OCI-LY7 (cell line): ENCODE measurements around the gene STRA8. TPM values are rescaled to one million over a fixed set of nuclear protein-coding genes. Genes with fewer than 3 reads are reported as not detected.

ENCODE experiments used
- BruUV-seq: library from RNA; stranded (reverse); fragments of 400-500 nt; replicated peaks from 2 replicates; lab custom pipeline; 2021; lab: Mats Ljungman, UMichigan
- CTCF ChIA-PET: fragments of 300-600 bp; sonication (Branson Sonifier 250); formaldehyde crosslinking; loops from one replicate; lab custom pipeline; 2022; ENCODE audit warnings: antibody characterized with exemption; ENCODE audit not compliant: unreplicated experiment; lab: Charles Lee
- POLR2A ChIA-PET: fragments of 300-600 bp; sonication (Branson Sonifier 250); formaldehyde crosslinking; loops from one replicate; lab custom pipeline; 2022; ENCODE audit warnings: antibody characterized with exemption; lab: Charles Lee
- DNase-seq: peaks from one replicate; pipeline ENCODE4 v3.0.0-alpha.2; 2015; ENCODE audit warnings: low spot score
- H2AFZ ChIP-seq: fragments of 200-600 bp; sonication (generic), shearing (Covaris generic); 2 replicates; pipeline ENCODE4 v1.6.1; 2014; ENCODE audit warnings: mild to moderate bottlenecking, antibody characterized with exemption, low read length, moderate library complexity
- H3K27ac ChIP-seq: fragments of 200-600 bp; sonication (generic); 2 replicates; pipeline ENCODE4 v1.5.1; 2014; ENCODE audit warnings: mixed run types, low read depth, mild to moderate bottlenecking, moderate library complexity, low read length, inconsistent platforms; ENCODE audit not compliant: poor library complexity, severe bottlenecking
- H3K36me3 ChIP-seq: fragments of 200-600 bp; sonication (generic); 2 replicates; pipeline ENCODE4 v1.6.1; 2014; ENCODE audit warnings: mild to moderate bottlenecking, antibody characterized with exemption, low read length, moderate library complexity, mixed read lengths; ENCODE audit not compliant: insufficient read depth
- H3K4me1 ChIP-seq: fragments of 200-600 bp; sonication (generic); 2 replicates; pipeline ENCODE4 v1.5.1; 2014; ENCODE audit warnings: mild to moderate bottlenecking, low read length; ENCODE audit not compliant: insufficient read depth, poor library complexity, severe bottlenecking
- H3K4me2 ChIP-seq: fragments of 200-600 bp; sonication (generic); 2 replicates; pipeline ENCODE4 v1.6.1; 2014; ENCODE audit warnings: mild to moderate bottlenecking, low read length
- H3K4me3 ChIP-seq: fragments of 200-600 bp; sonication (generic); 2 replicates; pipeline ENCODE4 v1.5.1; 2014; ENCODE audit warnings: mild to moderate bottlenecking, low read depth, low read length; ENCODE audit not compliant: poor library complexity, severe bottlenecking
- H3K79me2 ChIP-seq: fragments of 200-600 bp; sonication (generic); 2 replicates; pipeline ENCODE4 v1.6.1; 2016; ENCODE audit warnings: low read depth, mild to moderate bottlenecking, low read length, moderate library complexity, mixed read lengths; ENCODE audit not compliant: insufficient read depth
- H3K9me2 ChIP-seq: fragments of 200-600 bp; sonication (generic); 2 replicates; pipeline ENCODE4 v1.6.1; 2016; ENCODE audit warnings: mild to moderate bottlenecking, low read length, mixed read lengths; ENCODE audit not compliant: insufficient read depth
- H3K9me3 ChIP-seq: fragments of 200-600 bp; sonication (generic); 2 replicates; pipeline ENCODE4 v1.6.1; 2014; ENCODE audit warnings: mild to moderate bottlenecking, mixed run types, low read length, mixed read lengths
- H4K20me1 ChIP-seq: fragments of 200-600 bp; sonication (generic); 2 replicates; pipeline ENCODE4 v1.6.1; 2014; ENCODE audit warnings: mild to moderate bottlenecking, antibody characterized with exemption, low read length, moderate library complexity, mixed read lengths; ENCODE audit not compliant: insufficient read depth
- EZH2phosphoT487 ChIP-seq: fragments of 200-600 bp; sonication (generic); IDR thresholded peaks from 2 replicates; pipeline ENCODE4 v1.6.1; 2018; ENCODE audit warnings: low read depth, borderline replicate concordance, mild to moderate bottlenecking, mixed run types, antibody characterized with exemption, low read length, moderate library complexity, mixed read lengths
- intact Hi-C: fragments of 100-400 bp; cut with micrococcal nuclease; formaldehyde crosslinking; loops from one replicate; pipeline ENCODE4 v1.10.0; 2022; ENCODE audit not compliant: unreplicated experiment
- total RNA-seq, 2 experiments: library from RNA; depleted of rRNA in 1 of 2; stranded (reverse); fragments of >200 nt in 1 of 2; shearing (Covaris generic) in 1 of 2; gene quantifications; 2 replicates each; pipeline ENCODE4 v1.2.3, GENCODE V29; 2014 to 2022
- TF ChIP-seq, protein P1 (sequence below): fragments of 200-600 bp; sonication (generic); conservative IDR thresholded peaks from 2 replicates; pipeline ENCODE4 v1.5.1; 2014; ENCODE audit warnings: mild to moderate bottlenecking, antibody characterized with exemption, low read length, moderate library complexity, mixed read lengths

The STRA8 gene
- total RNA-seq, 2 experiments from 2014 or later: not detected

DNA sequence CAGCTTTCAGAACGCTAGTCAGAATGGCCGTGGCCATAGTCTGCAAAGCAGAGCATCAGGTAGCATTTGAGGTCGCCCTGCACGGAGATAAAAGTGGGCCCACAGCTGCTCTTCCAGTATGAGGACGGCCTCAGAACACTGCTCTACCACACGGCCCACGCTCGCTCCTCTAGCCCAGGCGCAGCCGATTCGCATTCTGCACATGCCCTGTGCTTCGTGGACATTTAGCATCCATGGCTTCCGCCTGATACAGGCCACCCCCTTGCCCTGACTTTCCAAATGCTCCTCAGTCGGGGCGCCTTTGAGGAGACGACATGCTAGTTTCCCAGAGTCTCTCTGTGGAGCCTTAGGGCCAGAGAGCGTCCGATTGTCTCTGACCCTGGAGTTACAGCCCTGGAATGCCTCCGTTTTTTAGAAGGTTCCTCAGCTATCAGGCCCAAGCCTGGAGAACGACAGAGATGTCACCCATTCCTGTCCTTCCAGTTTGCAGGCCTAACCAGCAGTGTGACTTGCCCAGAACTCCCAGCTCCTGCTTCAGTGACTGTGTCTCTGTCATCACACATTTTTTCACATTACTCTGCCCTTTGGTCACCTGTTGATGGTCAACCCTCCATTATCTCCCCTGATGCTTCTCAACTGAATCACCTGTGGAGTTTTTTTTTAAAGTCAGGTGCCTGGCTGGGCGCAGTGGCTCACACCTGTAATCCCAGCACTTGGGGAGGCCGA is 14.3 kb downstream of the STRA8 start:
- POLR2A ChIA-PET: interaction anchor here (0.8 kb wide), 1 partner anchor 58 kb away, joined by 3 read pairs; no protein-coding TSS in a partner anchor
- TF ChIP-seq, protein P1, sequence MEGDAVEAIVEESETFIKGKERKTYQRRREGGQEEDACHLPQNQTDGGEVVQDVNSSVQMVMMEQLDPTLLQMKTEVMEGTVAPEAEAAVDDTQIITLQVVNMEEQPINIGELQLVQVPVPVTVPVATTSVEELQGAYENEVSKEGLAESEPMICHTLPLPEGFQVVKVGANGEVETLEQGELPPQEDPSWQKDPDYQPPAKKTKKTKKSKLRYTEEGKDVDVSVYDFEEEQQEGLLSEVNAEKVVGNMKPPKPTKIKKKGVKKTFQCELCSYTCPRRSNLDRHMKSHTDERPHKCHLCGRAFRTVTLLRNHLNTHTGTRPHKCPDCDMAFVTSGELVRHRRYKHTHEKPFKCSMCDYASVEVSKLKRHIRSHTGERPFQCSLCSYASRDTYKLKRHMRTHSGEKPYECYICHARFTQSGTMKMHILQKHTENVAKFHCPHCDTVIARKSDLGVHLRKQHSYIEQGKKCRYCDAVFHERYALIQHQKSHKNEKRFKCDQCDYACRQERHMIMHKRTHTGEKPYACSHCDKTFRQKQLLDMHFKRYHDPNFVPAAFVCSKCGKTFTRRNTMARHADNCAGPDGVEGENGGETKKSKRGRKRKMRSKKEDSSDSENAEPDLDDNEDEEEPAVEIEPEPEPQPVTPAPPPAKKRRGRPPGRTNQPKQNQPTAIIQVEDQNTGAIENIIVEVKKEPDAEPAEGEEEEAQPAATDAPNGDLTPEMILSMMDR: no peak
- TF ChIP-seq EZH2phosphoT487: no peak
- Histone ChIP-seq H3K27ac (no peak overlapping the region), H3K79me2 (no peaks in the 10 kb centered on the region), H2AFZ (no peak overlapping the region), H4K20me1 (no peaks in the 10 kb centered on the region; the same call in 1 of the 2 replicates), H3K36me3 (no peaks in the 10 kb centered on the region), H3K4me2 (no peak overlapping the region), H3K4me3 (no peak overlapping the region), H3K9me3 (no peaks in the 10 kb centered on the region), H3K9me2 (no peaks in the 10 kb centered on the region), H3K4me1 (no peaks in the 10 kb centered on the region)
- no peak for DNase-seq
- CTCF ChIA-PET: no interaction called here
- BruUV-seq: no TSS peak
- intact Hi-C loops: no loop called here

DNA sequence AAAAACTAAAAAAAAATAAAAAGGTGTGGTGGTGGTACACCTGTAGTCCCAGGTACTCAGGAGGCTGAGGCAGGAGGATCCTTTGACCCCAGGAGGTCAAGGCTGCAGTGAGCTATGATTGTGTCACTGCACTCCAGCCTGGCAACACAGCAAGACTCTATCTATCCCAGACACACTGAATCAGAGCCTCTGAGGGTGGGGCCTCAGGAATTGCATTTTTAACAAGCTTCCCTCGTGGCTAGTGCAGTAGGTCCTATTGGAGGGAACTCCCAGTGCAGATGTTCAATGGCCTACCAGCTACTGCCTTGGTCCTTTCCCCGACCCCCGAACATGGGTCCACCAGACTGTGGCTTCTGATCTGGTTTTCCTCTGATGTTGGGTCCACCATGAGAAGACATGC is 14.9 kb downstream of the STRA8 start:
- Histone ChIP-seq H3K36me3 (no peaks in the 10 kb centered on the region), H3K4me2 (no peak overlapping the region), H3K4me3 (no peak overlapping the region), H3K9me3 (no peaks in the 10 kb centered on the region), H2AFZ (no peak overlapping the region), H4K20me1 (no peaks in the 10 kb centered on the region; the same call in 1 of the 2 replicates), H3K4me1 (no peaks in the 10 kb centered on the region), H3K9me2 (no peaks in the 10 kb centered on the region), H3K27ac (no peak overlapping the region), H3K79me2 (no peaks in the 10 kb centered on the region)
- CTCF ChIA-PET: no interaction called here
- no peak for DNase-seq
- intact Hi-C loops: no loop called here
- no TSS peak for BruUV-seq
- no peak for TF ChIP-seq EZH2phosphoT487
- TF ChIP-seq, protein P1: no peak
- POLR2A ChIA-PET: interaction anchor here (0.8 kb wide), 1 partner anchor 57 kb away, joined by 3 read pairs; no protein-coding TSS in a partner anchor
